CD4-positive, alpha-beta T cell treated with Interleukin-15 for 1 hour (primary cell): ENCODE measurements around the gene MAT1A.
"Not testable (repeated sequence)": the region's sequence is repeated elsewhere in the genome, so short reads cannot be mapped to it uniquely, and the experiment has no call there.

Source experiments
- DNase-seq: peaks from one replicate; pipeline ENCODE4 v3.0.0-alpha.2; 2020

The MAT1A gene

DNA sequence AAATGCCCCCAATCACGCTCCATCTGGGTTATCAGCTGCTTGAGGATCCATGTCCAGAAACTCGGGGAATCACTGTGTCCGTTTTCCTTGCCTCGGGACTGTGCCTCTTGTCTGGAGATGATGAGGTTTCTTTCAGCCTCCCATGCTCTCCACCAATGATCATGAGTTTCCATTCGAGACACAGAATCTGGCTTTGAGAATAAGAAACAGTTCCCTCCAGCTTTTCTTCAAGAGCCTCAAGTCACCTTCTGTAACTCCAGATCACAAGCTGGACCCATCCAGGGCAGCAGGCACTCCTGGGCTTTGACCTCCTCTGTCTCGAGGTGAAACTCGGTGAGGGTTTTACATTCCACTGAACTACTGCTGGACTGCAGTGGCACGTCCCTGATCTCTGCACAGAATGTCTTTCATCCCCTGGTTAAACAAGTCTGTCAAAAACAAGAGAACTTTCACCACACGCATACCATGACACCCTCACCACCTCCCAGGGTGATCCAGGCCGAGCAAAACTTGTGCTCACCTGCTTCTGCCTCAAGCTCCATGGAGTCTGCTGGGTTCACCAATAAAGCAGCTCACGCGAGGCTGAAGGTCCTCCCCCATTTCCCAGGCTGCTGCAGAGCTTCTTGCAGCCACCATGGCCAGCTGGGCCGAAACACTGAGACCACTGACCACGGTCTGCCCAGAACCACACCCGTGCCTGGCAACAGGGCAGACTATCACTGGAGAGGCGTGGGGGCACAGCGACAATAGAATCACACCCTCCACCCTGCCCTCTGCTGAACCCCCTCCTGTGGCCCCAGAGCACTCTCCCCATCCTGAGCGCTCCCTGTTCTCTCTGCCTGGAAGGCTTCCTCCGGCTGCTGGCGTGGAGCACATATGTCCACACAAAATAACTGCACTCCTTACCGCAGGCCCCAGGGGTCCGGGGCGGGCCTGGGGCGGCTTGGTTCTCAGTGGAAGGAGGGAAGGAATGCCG is 25.1 kb downstream of the MAT1A start:
- DNase-seq: no peak

- no peak for DNase-seq
These were observed 28.0 kb downstream of the MAT1A start for GRCh38 chr10:80261316-80262030.

GRCh38 chr10:80260295-80261243 is 28.9 kb downstream of the MAT1A start:
- DNase-seq: no peak

- no peak for DNase-seq
These were observed 30.0 kb downstream of the MAT1A start for GRCh38 chr10:80259405-80259871.

GRCh38 chr10:80256798-80257197 is 32.7 kb downstream of the MAT1A start:
- not testable (repeated sequence) for DNase-seq

DNA sequence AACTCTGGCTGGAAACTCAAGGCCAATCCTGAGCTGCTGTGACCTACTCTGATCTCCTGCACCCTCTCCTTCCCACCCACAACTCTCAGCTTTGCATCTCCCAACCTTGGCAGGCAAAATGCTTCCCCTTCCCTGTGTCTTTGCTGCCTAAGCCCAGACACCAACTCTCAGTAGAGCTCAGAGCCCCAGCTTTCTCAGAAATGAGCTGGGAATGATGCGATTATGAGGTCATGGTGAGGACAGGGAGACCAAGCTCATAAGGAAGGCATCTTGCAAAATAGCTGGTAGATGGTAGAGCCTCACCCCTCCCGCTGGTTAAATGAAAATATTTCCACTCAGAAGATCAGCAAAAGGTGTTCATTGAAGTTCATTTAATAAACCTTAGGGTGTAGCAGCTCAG is 34.7 kb downstream of the MAT1A start:
- not testable (repeated sequence) for DNase-seq

- not testable (repeated sequence) for DNase-seq
These were observed 35.5 kb downstream of the MAT1A start for GRCh38 chr10:80253963-80254271.

DNA sequence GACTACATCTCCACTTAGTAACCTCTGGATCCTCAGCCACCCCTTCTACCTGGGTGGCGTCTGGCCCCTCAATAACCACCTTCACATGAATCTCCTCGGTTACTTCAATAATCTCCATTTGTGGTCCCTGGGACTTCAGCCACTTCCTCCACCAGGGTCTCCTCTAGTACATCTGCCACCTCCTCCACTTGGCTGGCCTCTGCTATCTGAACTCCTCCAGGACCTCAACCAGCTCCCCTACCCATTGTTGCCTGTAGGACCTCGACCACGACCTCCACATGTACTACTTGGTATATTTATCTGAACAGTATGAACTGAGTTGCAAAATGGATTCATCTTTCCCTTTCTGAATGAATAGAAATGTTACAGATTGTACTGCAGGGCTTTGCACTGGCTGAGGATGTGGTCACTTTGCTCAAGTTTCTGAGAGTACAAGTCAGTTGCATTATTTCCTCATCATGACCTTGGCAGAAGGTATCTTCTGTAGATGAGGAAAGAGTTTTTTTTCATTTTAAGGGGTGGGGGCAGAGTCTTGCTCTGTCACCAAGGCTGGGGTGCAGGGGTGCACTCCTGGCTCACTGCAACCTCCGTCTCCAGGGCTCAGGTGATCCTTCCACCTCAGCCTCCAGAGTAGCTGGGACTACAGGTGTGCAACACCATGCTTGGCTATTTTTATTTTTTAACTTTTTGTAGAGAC is 36.0 kb downstream of the MAT1A start:
- no peak for DNase-seq

- no peak for DNase-seq
These were observed 37.1 kb downstream of the MAT1A start for GRCh38 chr10:80252296-80252887.

DNA sequence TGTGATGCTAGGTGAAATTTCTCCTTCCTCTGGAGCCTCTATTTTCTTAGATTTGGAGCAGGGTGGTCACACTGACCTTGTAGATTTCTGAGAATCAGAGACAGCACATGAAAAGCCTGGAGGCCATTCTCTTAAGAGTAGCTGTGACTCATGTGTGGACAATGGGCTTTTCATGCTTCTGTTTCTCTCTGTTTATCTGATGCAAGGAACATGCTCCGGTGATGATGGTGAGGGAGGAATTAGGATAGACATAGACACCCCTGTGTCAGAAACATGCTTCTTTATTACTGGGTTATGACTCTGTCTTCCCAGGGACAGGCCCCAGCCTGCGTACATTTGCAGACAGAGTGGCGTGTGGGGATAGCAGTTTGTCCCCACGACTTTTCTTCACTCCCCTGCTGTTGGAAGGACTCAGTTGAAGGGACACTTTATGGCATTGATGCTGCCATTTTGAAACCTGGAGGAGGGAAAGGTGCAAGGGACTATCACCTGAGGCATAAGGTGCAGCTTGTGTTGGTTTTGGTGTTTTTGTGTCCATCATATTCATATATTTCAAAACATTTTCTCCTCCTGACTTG is 37.7 kb downstream of the MAT1A start:
- DNase-seq: not testable (repeated sequence)

DNA sequence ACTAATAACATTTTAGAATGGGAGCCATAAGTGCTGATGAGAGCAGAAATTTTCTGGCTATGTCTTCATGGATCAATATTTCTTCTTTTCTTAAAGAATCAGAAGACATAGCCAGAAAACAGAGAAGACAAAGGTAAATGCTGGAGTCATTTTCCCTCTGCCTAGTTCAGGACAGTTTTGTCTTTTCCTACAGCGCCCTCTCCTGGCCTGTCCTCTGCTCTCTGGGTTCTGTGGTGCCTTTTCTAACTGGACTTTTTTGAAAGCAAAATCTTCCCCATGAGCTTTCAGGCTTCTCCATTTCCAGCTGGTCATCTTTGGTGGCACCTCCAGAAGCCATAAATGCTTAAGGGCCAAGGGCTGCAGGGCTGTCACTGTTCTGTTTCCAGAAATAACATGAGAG is 39.1 kb downstream of the MAT1A start:
- not testable (repeated sequence) for DNase-seq

- DNase-seq: not testable (repeated sequence)
These were observed 39.6 kb downstream of the MAT1A start for GRCh38 chr10:80249906-80250305.

DNA sequence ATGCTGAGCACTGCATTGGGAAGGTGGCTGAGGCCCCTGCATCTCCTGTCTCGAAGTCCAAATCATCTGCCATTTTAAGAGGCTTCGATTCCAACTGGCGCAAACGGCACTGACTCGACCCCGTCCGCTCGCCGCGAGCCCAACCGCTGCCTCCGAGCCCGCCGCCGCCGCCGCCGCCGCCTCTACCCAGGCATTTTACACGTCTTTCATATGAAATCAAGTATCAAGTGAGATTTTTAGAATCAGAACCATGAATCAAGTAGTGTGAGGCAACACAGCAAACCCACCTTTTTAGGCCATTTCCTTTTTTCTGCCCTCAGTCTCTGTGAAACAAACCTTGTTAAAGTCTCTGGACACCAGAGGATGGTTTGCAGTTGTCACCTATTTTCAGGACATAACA is 41.8 kb downstream of the MAT1A start:
- not testable (repeated sequence) for DNase-seq

DNA sequence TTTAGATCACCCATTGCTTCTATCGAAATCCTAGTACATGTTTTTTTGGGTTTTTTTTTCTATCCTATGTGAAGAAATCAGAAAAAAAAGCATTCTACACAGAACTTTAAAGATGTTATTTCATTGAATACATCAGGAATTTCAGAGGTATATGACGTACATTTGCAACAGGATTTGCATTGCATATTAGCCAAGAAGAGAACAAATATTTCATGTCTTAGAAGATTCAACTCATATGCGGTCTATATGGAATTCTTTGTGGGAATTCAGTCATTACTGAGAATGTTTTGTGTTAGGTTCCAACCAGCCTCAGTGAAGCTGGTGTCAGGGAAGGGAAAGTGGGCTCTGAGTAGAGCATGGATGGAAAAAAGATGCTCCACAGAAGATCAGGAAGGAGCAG is 45.1 kb downstream of the MAT1A start:
- not testable (repeated sequence) for DNase-seq

DNA sequence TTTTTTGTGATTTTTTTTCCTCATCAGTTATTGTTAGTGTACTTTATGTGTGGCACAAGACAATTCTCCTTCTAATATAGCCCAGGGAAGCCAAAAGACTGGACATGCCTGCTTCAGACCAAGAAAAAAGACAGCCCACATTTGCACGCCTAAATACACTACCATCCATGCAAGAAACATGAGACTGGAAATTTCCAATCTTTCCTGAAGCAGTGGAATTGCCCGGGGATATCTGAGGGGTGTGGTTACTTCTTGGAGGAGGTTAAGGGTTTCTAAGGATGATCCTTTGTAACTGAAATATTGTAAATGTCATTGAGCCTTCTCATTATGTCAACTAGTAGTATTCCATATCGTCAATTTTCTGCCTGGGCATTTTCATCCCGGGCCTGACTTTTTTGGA is 47.1 kb downstream of the MAT1A start:
- DNase-seq: not testable (repeated sequence)

- not testable (repeated sequence) for DNase-seq
These were observed 53.0 kb downstream of the MAT1A start for GRCh38 chr10:80236457-80236856.

GRCh38 chr10:80234331-80235235 is 54.9 kb downstream of the MAT1A start:
- DNase-seq: not testable (repeated sequence)

GRCh38 chr10:80233871-80234270 is 55.6 kb downstream of the MAT1A start:
- not testable (repeated sequence) for DNase-seq

- not testable (repeated sequence) for DNase-seq
These were observed 62.7 kb downstream of the MAT1A start for GRCh38 chr10:80226723-80227122.

- not testable (repeated sequence) for DNase-seq
These were observed 66.4 kb downstream of the MAT1A start for GRCh38 chr10:80223031-80223419.
